Breast epithelium (tissue), 3 donors: ENCODE results near the gene ARL3.

Experiments used
- CTCF ChIP-seq, 3 donors: fragments of 450-650 bp; IDR thresholded peaks; one replicate each; pipeline ENCODE4 v1.5.1; 2016 to 2017; ENCODE audit warnings: antibody characterized with exemption in 3 of 3, mild to moderate bottlenecking in 3 of 3, moderate library complexity in 3 of 3
- POLR2A ChIP-seq: fragments of 450-650 bp; IDR thresholded peaks from one replicate; pipeline ENCODE4 v1.6.1; 2016; ENCODE audit warnings: antibody characterized with exemption, mild to moderate bottlenecking, moderate library complexity

GRCh38 chr10:102624751-102625645 lies 89.2 kb downstream of the ARL3 start:
- TF ChIP-seq CTCF (IDR thresholded peaks at IDR 0.05) (no peak), POLR2A (no peak)
